Neutrophil (primary cell): ENCODE results near the gene PRR20A.
"Not testable (repeated sequence)": the region's sequence is repeated elsewhere in the genome, so short reads cannot be mapped to it uniquely, and the experiment has no call there.

Experiments
- H3K27ac ChIP-seq: fragments of 200-600 bp; sonication (generic); 2 replicates; pipeline ENCODE4 v1.5.1; 2016; ENCODE audit warnings: mild to moderate bottlenecking, moderate library complexity
- H3K27me3 ChIP-seq: fragments of 200-600 bp; sonication (generic); 2 replicates; pipeline ENCODE4 v1.6.0; 2016; ENCODE audit warnings: mild to moderate bottlenecking
- H3K36me3 ChIP-seq: fragments of 200-600 bp; sonication (generic); 2 replicates; pipeline ENCODE4 v1.5.1; 2017
- H3K4me1 ChIP-seq, 2 experiments: fragments of 200-600 bp in 1 of 2; sonication (generic) in 1 of 2; 1 replicate in 1 of 2; 2 replicates in 1 of 2; pipeline versions ENCODE4 v1.5.1 to v1.6.1; 2013 to 2016; ENCODE audit warnings: low read depth in 1 of 2, low read length in 1 of 2, mild to moderate bottlenecking in 1 of 2, moderate library complexity in 1 of 2; ENCODE audit not compliant: control insufficient read depth in 1 of 2, insufficient read depth in 1 of 2
- H3K4me3 ChIP-seq, 2 experiments: fragments of 200-600 bp in 1 of 2; sonication (generic) in 1 of 2; 1 replicate in 1 of 2; 2 replicates in 1 of 2; pipeline ENCODE4 v1.5.1; 2013 to 2016; ENCODE audit warnings: low read depth in 1 of 2, low read length in 1 of 2, mild to moderate bottlenecking in 1 of 2, moderate library complexity in 1 of 2
- H3K9me3 ChIP-seq: fragments of 200-600 bp; sonication (generic); 2 replicates; pipeline ENCODE4 v1.5.1; 2016
- CTCF ChIP-seq: fragments of 200-600 bp; sonication (generic); IDR thresholded peaks from 2 replicates; pipeline ENCODE4 v1.5.1; 2016; ENCODE audit warnings: antibody characterized with exemption

Gene PRR20A

GRCh38 chr13:57138988-57139387 lies 1.7 kb upstream of the PRR20A start:
- Histone ChIP-seq H3K27me3 (no peaks in the 10 kb centered on the region), H3K36me3 (no peaks in the 10 kb centered on the region), H3K9me3 (no peaks in the 10 kb centered on the region), H3K4me1 (no peaks in the 10 kb centered on the region), H3K4me3 (no peak overlapping the region), H3K27ac (no peak overlapping the region)
- TF ChIP-seq CTCF = no peak

DNA sequence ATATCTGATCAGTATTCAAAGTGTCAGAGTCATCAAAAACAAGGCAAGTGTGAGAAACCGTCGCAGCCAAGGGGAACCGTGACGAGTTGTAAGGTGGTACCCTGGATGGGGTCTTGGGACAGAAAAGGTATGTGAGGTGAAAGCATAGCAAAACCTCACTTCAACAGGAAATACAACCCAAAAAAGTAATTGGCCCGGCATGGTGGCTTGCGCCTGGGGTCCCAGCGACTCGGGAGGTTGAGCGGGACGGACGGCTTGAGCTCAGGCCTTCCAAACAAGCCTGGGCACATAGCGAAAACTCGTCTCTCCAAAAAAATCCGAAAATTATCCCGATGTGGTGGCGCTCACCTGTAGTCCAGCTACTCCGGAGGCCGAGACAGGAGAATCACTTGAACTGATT lies 937 bp upstream of the PRR20A start:
- H3K27me3 ChIP-seq, H3K4me1 ChIP-seq, H3K27ac ChIP-seq, H3K4me3 ChIP-seq, H3K36me3 ChIP-seq, H3K9me3 ChIP-seq: not testable (repeated sequence)

DNA sequence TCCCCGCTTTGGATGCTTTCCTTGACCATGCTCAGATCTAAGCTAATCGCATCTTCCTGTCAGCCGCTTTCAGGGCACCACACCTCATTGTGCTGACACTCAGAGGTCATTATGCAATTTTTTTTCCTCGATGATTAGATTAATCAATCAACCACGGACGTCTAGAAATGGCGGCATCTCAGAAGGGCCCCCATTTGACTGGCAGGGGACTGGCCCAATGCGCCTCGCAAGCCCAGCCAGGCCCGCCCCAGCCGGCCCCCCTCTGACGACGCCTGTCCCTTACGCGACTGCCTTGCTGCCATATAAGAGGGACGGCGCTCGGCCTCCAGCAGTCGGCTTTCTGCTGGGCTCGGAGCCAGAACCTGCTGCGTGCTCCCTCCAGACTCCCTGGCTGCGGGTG lies 6.5 kb downstream of the PRR20A start, which contains the start of gene PRR20B:
TSS of gene PRR20B (plus strand) at position 301 of the 400 bp plus-strand sequence. CDS start 387 bp downstream, outside the sequence.
- not testable (repeated sequence) for H3K27me3 ChIP-seq, H3K4me1 ChIP-seq, H3K36me3 ChIP-seq, H3K27ac ChIP-seq, H3K9me3 ChIP-seq, H3K4me3 ChIP-seq

- not testable (repeated sequence) for H3K27me3 ChIP-seq, H3K36me3 ChIP-seq, H3K9me3 ChIP-seq, H3K4me3 ChIP-seq, H3K4me1 ChIP-seq, H3K27ac ChIP-seq
Observed at GRCh38 chr13:57148106-57148505, 7.4 kb downstream of the PRR20A start.

- not testable (repeated sequence) for H3K4me3 ChIP-seq, H3K4me1 ChIP-seq, H3K27me3 ChIP-seq, H3K27ac ChIP-seq, H3K36me3 ChIP-seq, H3K9me3 ChIP-seq
Observed at GRCh38 chr13:57153761-57154160, 13.0 kb downstream of the PRR20A start, which contains the start of gene PRR20C. PRR20C (plus strand) TSS chr13:57154061; CDS start chr13:57154448, 387 bp downstream.

GRCh38 chr13:57160332-57160731 lies 19.6 kb downstream of the PRR20A start, which contains the start of gene PRR20D:
PRR20D (plus strand) TSS chr13:57160632; CDS start chr13:57161019, 387 bp downstream.
- not testable (repeated sequence) for H3K4me1 ChIP-seq, H3K36me3 ChIP-seq, H3K4me3 ChIP-seq, H3K27ac ChIP-seq, H3K9me3 ChIP-seq, H3K27me3 ChIP-seq

- H3K27ac ChIP-seq, H3K4me1 ChIP-seq, H3K9me3 ChIP-seq, H3K27me3 ChIP-seq, H3K36me3 ChIP-seq, H3K4me3 ChIP-seq: not testable (repeated sequence)
Observed at GRCh38 chr13:57166897-57167296, 26.2 kb downstream of the PRR20A start, which contains the start of gene PRR20E. PRR20E (plus strand) TSS chr13:57167197; CDS start chr13:57167584, 387 bp downstream.

GRCh38 chr13:57191667-57192066 lies 50.9 kb downstream of the PRR20A start:
- Histone ChIP-seq H3K27me3 (no peaks in the 10 kb centered on the region), H3K36me3 (no peaks in the 10 kb centered on the region), H3K27ac (no peak overlapping the region), H3K4me1 (no peaks in the 10 kb centered on the region), H3K9me3 (no peaks in the 10 kb centered on the region), H3K4me3 (no peak overlapping the region)
- no peak for TF ChIP-seq CTCF
